GM18526 (cell line): ENCODE measurements around the gene OR1S2.

Experiments used
- POLR2A ChIP-seq: IDR thresholded peaks from 3 replicates; pipeline ENCODE4 v1.6.1; 2011; ENCODE audit not compliant: insufficient read length; ENCODE audit errors: extremely low read depth

Gene OR1S2

DNA sequence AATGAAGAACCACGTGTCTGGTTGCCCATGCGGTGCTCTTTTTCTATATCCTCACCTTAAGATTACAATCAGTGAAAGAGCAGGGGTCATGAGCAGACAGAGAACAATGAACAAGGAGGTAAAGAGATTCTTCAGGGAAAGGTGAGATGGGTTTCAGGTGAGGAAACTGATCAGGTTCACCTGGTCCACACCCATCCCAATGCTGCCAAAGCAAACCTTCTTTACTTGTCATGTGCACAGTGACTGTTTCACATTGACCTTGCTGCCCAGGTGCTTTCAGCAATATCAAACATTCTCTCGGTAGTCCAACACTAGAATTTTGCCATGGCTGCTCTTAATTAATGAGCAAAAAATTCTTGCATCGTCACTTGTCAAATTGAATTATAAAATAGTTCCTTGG is 39.6 kb downstream of the OR1S2 start:
- TF ChIP-seq POLR2A = no peak
